CD14-positive monocyte (primary cell): ENCODE data around the gene SLC35E1. TPM values are rescaled to one million over a fixed set of nuclear protein-coding genes. Genes with fewer than 3 reads are reported as not detected.

Experiments used
- DNase-seq, 3 donors: peaks; one replicate each; pipeline ENCODE4 v3.0.0-alpha.2; 2011 to 2022
- H2AFZ ChIP-seq: 2 replicates; pipeline ENCODE4 v1.6.0; 2012; ENCODE audit warnings: mild to moderate bottlenecking, low read depth, low read length, inconsistent platforms; ENCODE audit not compliant: insufficient read depth, poor library complexity, severe bottlenecking
- H3K27ac ChIP-seq, 2 donors: 1 replicate in 1 of 2; 2 replicates in 1 of 2; pipeline ENCODE4 v1.5.1; 2012 to 2013; ENCODE audit warnings: low read length in 2 of 2, control low read depth in 1 of 2, inconsistent platforms in 1 of 2, low read depth in 1 of 2, mild to moderate bottlenecking in 1 of 2
- H3K27me3 ChIP-seq, 2 donors: one replicate each; pipeline versions ENCODE4 v1.6.0 to v1.6.1; 2011 to 2013; ENCODE audit warnings: low read length in 2 of 2; ENCODE audit not compliant: control insufficient read depth in 2 of 2, insufficient read depth in 2 of 2
- H3K36me3 ChIP-seq, 2 donors: replicated peaks in 1 of 2; 1 replicate in 1 of 2; 2 replicates in 1 of 2; pipeline versions ENCODE4 v1.5.1 to v1.6.1; 2012 to 2013; ENCODE audit warnings: low read length in 2 of 2, control low read depth in 1 of 2, inconsistent platforms in 1 of 2, mild to moderate bottlenecking in 1 of 2; ENCODE audit not compliant: insufficient read depth in 2 of 2, control insufficient read depth in 1 of 2
- H3K4me1 ChIP-seq, 2 donors: 1 replicate in 1 of 2; 2 replicates in 1 of 2; pipeline versions ENCODE4 v1.5.1 to v1.6.1; 2012 to 2013; ENCODE audit warnings: low read length in 2 of 2, control low read depth in 1 of 2, inconsistent platforms in 1 of 2, mild to moderate bottlenecking in 1 of 2, moderate library complexity in 1 of 2; ENCODE audit not compliant: insufficient read depth in 2 of 2, control insufficient read depth in 1 of 2
- H3K4me2 ChIP-seq: replicated peaks from 2 replicates; pipeline ENCODE3; 2012; ENCODE audit warnings: low read length, moderate library complexity, mild to moderate bottlenecking; ENCODE audit not compliant: poor library complexity, severe bottlenecking; ENCODE audit errors: extremely low read depth
- H3K4me3 ChIP-seq, 3 experiments: fragments of 200-600 bp in 1 of 3; sonication (generic) in 1 of 3; replicated peaks in 1 of 3; 1 replicate in 2 of 3; 2 replicates in 1 of 3; pipeline ENCODE4 v1.5.1; 2011 to 2013; ENCODE audit warnings: low read length in 3 of 3, mild to moderate bottlenecking in 3 of 3, control low read depth in 2 of 3, low read depth in 2 of 3, inconsistent platforms in 1 of 3, moderate library complexity in 1 of 3
- H3K79me2 ChIP-seq: 2 replicates; pipeline ENCODE4 v1.6.0; 2012; ENCODE audit warnings: mild to moderate bottlenecking, control low read depth, inconsistent platforms, low read length, moderate library complexity; ENCODE audit not compliant: insufficient read depth
- H3K9ac ChIP-seq: 2 replicates; pipeline ENCODE4 v1.6.0; 2017; ENCODE audit warnings: low read length, mild to moderate bottlenecking; ENCODE audit not compliant: insufficient read depth, poor library complexity, severe bottlenecking
- H3K9me3 ChIP-seq, 2 donors: replicated peaks in 1 of 2; 1 replicate in 1 of 2; 2 replicates in 1 of 2; pipeline versions ENCODE4 v1.5.1 to v1.6.1; 2012 to 2013; ENCODE audit warnings: low read length in 2 of 2, control low read depth in 1 of 2; ENCODE audit not compliant: control insufficient read depth in 1 of 2, insufficient read depth in 1 of 2
- H4K20me1 ChIP-seq: 2 replicates; pipeline ENCODE4 v1.6.0; 2012; ENCODE audit warnings: mild to moderate bottlenecking, low read length, control low read depth, moderate library complexity; ENCODE audit not compliant: insufficient read depth
- H3K27ac Mint-ChIP-seq, 7 donors: one replicate each; pipeline ENCODE4 v1.8.0; 2020; ENCODE audit warnings: mild to moderate bottlenecking in 7 of 7, mixed read lengths in 7 of 7, moderate library complexity in 6 of 7, inconsistent platforms in 2 of 7
- H3K27me3 Mint-ChIP-seq, 3 donors: one replicate each; pipeline ENCODE4 v1.8.0; 2021 to 2022; ENCODE audit warnings: low read depth in 3 of 3, mild to moderate bottlenecking in 3 of 3, mixed read lengths in 3 of 3, moderate library complexity in 3 of 3, inconsistent platforms in 1 of 3
- H3K36me3 Mint-ChIP-seq, 2 donors: one replicate each; pipeline ENCODE4 v1.8.0; 2020; ENCODE audit warnings: mixed read lengths in 2 of 2, inconsistent platforms in 1 of 2, mild to moderate bottlenecking in 1 of 2
- H3K4me1 Mint-ChIP-seq: one replicate; pipeline ENCODE4 v1.8.0; 2020; ENCODE audit warnings: mild to moderate bottlenecking, mixed read lengths
- H3K4me3 Mint-ChIP-seq, 2 donors: one replicate each; pipeline ENCODE4 v1.8.0; 2020; ENCODE audit warnings: mild to moderate bottlenecking in 2 of 2, mixed read lengths in 2 of 2, moderate library complexity in 1 of 2
- H3K9me3 Mint-ChIP-seq, 7 donors: one replicate each; pipeline ENCODE4 v1.8.0; 2020 to 2022; ENCODE audit warnings: mixed read lengths in 7 of 7, mild to moderate bottlenecking in 6 of 7, moderate library complexity in 6 of 7, inconsistent platforms in 2 of 7
- WGBS: methylation state at CpG from one replicate; pipeline ENCODE4 v1.1.5; 2013; ENCODE audit warnings: missing lambda C conversion rate; ENCODE audit not compliant: insufficient coverage; 5-methylcytosine and 5-hydroxymethylcytosine counted together
- intact Hi-C, 2 donors: fragments of 100-400 bp; cut with micrococcal nuclease; formaldehyde crosslinking; loops; one replicate each; pipeline versions ENCODE4 v1.15.0 to v1.15.1; 2023
- polyA plus RNA-seq, 3 donors: library from polyadenylated mRNA; depleted of rRNA in 1 of 3; unstranded in 2 of 3; stranded (reverse) in 1 of 3; fragments of 300-500 nt in 2 of 3; fragments of >200 nt in 1 of 3; fragmentation: Illumina TruSeq in 2 of 3; gene quantifications; 1 replicate in 2 of 3; 2 replicates in 1 of 3; pipeline ENCODE4 v1.2.3, GENCODE V29; 2012 to 2021
- TF ChIP-seq, protein P1 (sequence below): fragments of 200-600 bp; IDR thresholded peaks from one replicate; pipeline ENCODE4 v1.8.0; 2022; ENCODE audit warnings: antibody characterized with exemption, mild to moderate bottlenecking

Gene SLC35E1
- polyA plus RNA-seq, 3 donors: 12.1 to 28.8 (median 13.5) TPM

DNA sequence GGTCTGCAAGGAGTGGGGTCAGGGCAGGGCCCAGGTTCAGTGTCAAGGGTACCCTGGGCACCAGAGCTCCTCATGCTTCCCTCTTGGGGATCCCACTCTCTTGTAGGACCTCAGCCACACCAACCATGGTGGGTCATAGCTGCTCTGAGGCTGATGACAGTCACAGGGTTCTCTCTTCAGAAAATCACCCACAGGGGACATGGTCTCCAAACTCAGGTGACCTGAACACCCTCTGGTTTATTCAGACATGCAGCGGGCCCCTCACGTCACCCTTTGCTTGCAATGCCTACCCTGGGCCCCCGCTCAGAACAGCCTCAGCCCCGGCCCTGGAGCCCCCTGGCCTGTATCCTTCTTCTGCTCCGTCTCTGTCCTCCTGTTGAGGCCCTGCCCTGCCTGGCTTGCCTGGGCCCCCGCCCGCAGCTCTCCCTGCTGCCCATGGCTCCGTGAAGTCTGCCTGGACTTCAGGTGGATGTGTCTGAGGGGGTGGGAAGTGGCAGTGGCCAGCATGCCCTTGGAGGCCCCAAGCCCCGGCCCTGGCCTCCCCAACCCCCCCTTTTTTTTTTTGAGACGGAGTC is 50.4 kb downstream of the SLC35E1 start:
- Histone ChIP-seq H3K9ac (no peak overlapping the region), H3K4me1 (no peaks in the 10 kb centered on the region), H3K27me3 (no peaks in the 10 kb centered on the region), H2AFZ (no peak overlapping the region), H3K4me3 (no peak overlapping the region), H3K79me2 (no peaks in the 10 kb centered on the region), H3K9me3 (no peaks in the 10 kb centered on the region), H3K4me2 (no peak overlapping the region), H3K27ac (no peak overlapping the region), H3K36me3 (peaks cover 87 to 97% of the 10 kb centered on the region in 2 donors), H4K20me1 (peaks cover 18% of the 10 kb centered on the region)
- TF ChIP-seq, protein P1, sequence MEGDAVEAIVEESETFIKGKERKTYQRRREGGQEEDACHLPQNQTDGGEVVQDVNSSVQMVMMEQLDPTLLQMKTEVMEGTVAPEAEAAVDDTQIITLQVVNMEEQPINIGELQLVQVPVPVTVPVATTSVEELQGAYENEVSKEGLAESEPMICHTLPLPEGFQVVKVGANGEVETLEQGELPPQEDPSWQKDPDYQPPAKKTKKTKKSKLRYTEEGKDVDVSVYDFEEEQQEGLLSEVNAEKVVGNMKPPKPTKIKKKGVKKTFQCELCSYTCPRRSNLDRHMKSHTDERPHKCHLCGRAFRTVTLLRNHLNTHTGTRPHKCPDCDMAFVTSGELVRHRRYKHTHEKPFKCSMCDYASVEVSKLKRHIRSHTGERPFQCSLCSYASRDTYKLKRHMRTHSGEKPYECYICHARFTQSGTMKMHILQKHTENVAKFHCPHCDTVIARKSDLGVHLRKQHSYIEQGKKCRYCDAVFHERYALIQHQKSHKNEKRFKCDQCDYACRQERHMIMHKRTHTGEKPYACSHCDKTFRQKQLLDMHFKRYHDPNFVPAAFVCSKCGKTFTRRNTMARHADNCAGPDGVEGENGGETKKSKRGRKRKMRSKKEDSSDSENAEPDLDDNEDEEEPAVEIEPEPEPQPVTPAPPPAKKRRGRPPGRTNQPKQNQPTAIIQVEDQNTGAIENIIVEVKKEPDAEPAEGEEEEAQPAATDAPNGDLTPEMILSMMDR: no peak
- intact Hi-C loops: no loop called here
- 88% methylated on average over 5 of the region's 10 CpGs for WGBS
- no peaks in the 10 kb centered on the region for H3K27me3 Mint-ChIP-seq
- no peaks in the 10 kb centered on the region for H3K4me1 Mint-ChIP-seq
- H3K9me3 Mint-ChIP-seq: peaks cover 0 to 4% (median 0%) of the 10 kb centered on the region in 7 donors
- no peak overlapping the region for H3K4me3 Mint-ChIP-seq
- H3K27ac Mint-ChIP-seq: peak overlapping the region in 1 of 7 donors; percentile 48
- DNase-seq: no peak
- peaks cover 80 to 99% of the 10 kb centered on the region in 2 donors for H3K36me3 Mint-ChIP-seq

DNA sequence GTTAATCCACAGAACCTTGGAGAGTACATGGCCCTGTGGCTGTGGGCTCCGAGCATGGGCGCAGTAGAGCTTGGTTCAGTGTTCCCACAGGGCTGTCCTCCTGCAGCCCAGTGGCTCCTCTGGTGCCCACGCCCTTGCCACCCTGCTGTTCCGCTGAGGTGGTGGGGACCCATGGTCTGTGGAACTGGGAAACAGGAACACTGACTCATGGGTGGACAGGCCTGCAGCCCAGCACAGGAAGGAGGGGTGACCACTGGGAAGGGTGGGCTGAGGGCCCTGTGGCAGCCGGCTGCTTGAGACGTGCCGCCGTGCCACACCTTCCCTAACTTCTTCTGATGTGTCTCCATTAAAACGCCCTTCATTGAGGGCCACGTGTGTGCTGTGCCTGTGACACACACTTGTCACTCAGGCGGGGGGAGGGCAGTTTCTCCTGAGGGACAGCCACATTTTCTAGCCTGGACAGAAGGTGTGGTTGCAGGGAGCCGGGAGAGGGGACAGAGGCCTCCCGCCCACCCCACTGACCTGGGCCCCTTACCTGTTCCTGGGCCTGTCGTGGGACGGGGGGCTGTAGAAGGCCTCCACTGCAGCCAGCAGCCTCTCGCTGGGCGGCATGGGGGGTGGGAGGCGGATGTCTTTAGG is 51.1 kb downstream of the SLC35E1 start:
- Histone ChIP-seq H3K9me3 (no peaks in the 10 kb centered on the region), H3K36me3 (peaks cover 82 to 92% of the 10 kb centered on the region in 2 donors), H3K79me2 (no peaks in the 10 kb centered on the region), H3K4me2 (no peak overlapping the region), H3K4me3 (no peak overlapping the region), H3K4me1 (no peaks in the 10 kb centered on the region), H3K9ac (no peak overlapping the region), H4K20me1 (peaks cover 18% of the 10 kb centered on the region), H3K27me3 (no peaks in the 10 kb centered on the region), H3K27ac (no peak overlapping the region), H2AFZ (no peak overlapping the region)
- Mint-ChIP-seq H3K4me1 (no peaks in the 10 kb centered on the region), H3K9me3 (peaks cover 0 to 4% (median 0%) of the 10 kb centered on the region in 7 donors), H3K27ac (peak overlapping the region in 3 of 7 donors; percentile 42 to 66 (median 61)), H3K4me3 (no peak overlapping the region), H3K27me3 (no peaks in the 10 kb centered on the region), H3K36me3 (peaks cover 75 to 93% of the 10 kb centered on the region in 2 donors)
- 96% methylated on average over 10 of the region's 18 CpGs for WGBS
- TF ChIP-seq, protein P1: no peak
- DNase-seq: no peak
- intact Hi-C loops: no loop called here
